ENCODE measurements around the gene LYZ. TPM values are rescaled to one million over a fixed set of nuclear protein-coding genes. Genes with fewer than 3 reads are reported as not detected.

LYZ gene
- total RNA-seq, 1 donor from 2014 or later: 28.5 TPM

DNA sequence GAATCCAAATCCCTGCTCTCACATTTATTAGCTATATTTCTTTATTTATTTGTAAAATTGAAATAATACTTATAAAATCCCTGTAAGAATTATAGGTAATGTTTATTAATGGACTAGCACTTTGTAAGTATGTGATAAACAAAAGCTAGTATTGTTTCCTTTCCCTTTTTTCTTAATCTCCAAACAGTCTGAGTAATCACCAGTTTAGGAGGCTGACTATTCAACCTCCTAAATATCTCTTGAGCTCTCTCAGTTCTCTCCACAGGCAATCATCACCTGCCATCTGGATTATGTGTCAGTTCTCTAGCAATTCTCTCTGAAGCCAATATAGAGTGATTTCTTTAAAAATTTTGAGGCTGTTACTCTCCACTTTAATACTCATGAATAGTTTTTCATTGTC lies 9.2 kb upstream of the LYZ start:
- no peak for DNase-seq (ENCODE audit: low spot score)

DNA sequence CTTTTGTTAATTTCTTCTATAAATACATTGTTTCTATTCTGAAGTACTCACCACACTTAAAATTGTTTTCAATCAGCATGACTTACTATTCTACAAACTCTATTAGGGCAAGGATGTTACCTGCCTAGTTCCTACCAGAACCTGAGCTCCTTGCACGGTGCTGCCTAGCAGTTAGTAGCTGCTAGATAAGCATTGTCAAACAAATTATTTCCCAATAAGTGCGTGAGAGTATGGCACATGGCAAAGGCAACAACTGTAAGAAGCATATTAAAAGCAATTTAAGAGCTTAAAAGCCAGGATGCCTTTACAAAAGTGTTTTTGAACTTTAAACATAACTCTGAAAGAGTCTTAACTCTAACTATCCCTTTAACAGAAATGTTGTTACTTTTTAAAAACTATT lies 8.2 kb upstream of the LYZ start:
- no peak for DNase-seq (ENCODE audit: low spot score)

DNA sequence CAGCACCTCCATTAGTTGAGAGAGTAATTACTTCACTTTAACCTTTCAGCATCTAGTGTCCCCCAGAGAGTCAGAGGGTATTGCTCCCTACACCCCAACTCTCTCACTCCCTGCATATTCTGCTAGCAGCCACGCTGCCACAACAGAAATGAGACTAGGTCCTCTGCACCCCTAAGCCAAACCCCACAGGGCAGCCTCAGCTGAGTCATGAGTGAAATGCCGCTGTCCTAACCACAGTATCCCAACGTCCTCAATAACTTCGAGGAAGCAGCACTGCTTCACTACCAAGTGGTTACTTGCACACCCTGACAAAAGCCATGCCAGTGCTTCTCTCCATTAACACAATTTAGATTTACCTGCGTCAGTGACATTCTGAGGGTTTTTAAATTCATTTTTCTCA lies 6.9 kb upstream of the LYZ start:
- no peak for DNase-seq (ENCODE audit: low spot score)

DNA sequence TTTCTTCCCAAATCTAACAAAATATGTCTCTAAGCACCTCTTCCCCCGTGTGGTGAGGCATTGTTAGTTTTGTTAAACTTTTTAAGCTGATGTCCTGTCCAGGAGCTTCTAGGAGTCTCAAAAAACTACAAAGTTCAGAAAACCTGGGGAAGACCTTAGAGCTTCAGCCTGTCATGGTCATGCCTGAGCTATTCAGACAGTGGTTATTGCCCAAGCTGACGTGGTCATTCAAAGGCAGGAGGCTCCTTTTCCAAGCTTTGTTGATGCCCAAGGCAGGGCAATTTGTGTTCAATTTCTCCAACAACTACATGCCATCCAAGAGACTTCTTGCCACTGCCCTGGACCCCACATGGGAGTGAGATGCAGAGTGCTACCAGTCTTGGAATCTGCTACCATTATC lies 5.8 kb upstream of the LYZ start:
- DNase-seq (ENCODE audit: low spot score): no peak

DNA sequence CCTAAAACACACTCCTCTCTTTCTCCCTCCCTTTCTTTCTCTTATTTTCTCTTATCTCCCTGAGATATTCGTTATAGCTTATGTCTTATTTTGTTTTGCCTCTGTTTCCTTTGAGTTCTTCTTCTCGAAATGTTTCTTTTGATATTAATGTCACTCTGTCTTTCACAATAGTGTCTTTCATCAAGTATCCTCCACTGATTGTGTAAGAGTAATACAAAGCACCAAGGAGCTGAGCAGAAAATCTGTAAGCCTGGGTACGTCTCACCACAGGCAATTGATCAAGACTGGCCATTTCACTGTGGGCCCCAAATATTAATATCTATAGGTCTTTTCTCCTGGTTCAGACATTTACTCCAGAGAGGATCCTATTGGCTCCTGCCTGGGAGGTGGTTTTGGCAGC lies 4.8 kb upstream of the LYZ start:
- DNase-seq (ENCODE audit: low spot score): no peak

DNA sequence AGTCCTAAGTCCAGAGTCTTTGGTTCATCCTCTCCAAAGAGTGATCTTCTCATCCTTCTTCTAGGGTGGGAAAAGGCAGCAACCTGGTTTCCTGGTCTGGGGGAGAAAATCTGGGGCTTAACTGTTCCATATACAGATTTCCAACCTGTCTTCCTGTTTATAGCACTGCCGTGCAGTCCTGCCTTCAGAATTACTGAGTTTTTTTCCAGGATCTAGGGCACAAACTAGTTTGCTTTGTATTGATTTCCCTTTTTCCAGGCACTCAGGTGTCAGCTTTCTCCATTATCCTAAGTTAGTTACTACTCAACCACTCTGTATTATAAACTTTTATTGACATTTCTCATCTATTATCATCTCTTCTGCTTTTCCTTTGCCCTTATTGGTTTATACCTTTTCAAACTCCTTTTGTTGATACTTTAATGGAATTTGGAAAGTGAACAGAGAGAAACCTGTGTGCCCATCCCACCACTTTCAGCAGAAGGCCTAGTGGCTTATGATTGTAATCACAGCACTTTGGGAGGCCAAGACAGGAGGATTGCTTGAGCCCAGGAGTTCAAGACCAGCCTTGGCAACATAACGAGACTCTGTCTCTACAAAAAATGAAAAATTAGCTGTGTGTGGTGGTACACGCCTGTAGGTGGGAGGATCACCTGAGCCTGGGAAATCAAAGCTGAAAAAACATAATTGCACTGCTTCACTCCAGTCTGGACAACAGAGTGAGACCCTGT lies 4.1 kb upstream of the LYZ start:
- no peak for DNase-seq (ENCODE audit: low spot score)

DNA sequence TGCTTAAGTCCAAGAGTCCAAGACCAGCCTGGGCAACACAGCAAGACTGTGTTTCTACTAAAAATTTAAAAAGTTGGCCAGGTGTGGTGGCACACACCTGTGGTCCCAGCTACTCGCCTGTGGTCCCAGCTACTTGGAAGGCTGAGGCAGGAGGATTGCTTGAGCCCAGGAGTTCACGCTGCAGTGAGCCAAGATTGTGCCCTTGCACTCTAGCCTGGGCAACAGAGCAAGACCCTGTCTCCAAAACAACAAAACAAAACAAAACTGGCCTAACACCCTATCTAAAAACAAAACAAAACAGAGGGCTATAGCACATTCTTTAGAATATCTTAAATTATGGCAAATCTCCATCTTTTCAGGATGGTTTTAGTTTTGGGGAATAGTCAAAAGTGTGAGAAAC lies 3.1 kb upstream of the LYZ start:
- no peak for DNase-seq (ENCODE audit: low spot score)

DNA sequence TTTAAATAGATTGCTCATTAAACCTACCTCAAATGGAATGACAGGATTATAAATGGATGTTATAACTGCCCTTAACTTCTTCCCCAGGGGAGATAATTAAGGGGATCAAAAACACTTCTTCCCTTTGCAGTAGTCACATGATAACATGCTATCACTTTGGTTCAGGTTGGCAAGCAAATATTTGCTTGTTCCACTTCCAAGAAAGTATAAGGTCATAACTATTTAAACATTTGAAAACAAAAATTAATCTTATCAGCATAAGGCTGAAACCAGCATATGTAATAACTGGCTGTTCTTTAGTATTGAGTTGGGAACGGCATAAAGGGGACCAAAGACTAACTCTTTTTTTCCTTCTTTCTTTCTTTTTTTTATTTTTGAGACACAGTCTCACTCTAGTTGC lies 2.4 kb upstream of the LYZ start:
- DNase-seq (ENCODE audit: low spot score): no peak

DNA sequence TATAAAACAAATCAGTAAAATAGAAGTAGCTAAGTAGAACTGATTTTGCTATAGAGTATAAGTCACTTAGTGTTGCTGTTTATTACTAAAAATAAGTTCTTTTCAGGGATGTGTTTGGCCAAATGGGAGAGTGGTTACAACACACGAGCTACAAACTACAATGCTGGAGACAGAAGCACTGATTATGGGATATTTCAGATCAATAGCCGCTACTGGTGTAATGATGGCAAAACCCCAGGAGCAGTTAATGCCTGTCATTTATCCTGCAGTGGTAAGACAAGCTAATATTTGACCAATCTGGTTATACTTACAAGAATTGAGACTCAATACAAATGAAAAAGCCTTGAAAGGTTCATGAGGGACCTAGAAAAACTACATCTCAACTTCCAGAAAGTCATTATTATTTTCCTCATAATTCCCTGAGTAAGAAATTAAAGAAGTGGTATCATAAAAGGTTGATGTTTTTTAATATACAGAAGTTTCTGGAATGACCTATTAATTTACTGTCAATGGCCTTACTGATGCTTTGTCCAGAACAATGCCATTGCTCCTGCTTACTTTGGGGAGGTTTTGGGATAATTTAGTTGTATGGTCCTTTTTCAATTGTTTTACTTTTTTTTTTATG lies 1.9 kb downstream of the LYZ start:
- no peak for DNase-seq (ENCODE audit: low spot score)

DNA sequence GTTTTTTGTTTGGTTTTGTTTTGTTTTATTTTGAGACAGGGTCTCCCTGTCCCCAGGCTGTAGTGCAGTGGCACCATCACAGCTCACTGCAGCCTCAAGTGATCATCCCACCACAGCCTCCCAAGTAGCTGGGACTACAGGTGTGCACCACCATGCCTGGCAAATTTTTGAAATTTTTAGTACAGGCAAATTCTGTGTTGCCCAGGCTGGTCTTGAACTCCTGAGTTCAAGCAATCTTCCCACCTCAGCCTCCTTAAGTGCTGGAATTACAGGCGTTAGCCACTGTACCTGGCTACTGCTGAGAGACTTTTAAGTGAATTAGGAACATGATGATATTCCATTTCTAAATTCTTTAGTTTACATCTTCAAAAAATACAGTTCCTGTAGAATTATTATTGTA lies 2.6 kb downstream of the LYZ start:
- no peak for DNase-seq (ENCODE audit: low spot score)

DNA sequence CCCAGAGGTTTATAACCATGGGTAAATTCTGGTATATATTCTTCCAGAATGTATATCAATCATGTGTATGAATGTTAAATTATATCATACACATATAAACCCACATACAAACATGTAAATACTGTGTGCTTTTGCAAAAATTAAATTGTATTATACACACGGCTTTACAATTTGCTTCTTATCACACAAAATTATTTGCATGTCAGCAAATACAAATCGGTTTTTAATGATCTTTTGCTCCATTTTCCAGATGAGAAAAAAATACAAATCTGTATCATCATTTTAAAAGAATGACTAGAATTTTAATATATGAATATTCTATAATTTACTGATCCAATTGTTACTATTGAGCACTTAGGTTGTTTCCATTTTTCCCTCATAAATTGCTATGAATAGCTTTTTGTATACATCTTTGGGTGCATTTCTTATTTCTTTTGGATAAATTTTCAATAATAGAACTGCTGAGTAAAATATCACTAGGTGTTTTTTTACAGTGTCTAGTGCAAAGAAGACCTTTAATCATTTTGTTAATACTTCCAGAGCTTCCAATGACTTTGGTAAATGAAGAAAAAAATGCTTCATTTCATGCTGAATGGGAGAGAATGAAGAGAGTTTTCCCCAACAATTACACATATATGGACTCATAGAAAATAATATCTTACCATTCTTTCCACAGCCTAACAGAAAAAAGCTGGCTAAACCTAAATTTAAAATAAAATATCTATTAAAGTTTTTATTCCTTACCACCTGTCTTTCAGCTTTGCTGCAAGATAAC lies 3.5 kb downstream of the LYZ start:
- DNase-seq (ENCODE audit: low spot score): no peak

DNA sequence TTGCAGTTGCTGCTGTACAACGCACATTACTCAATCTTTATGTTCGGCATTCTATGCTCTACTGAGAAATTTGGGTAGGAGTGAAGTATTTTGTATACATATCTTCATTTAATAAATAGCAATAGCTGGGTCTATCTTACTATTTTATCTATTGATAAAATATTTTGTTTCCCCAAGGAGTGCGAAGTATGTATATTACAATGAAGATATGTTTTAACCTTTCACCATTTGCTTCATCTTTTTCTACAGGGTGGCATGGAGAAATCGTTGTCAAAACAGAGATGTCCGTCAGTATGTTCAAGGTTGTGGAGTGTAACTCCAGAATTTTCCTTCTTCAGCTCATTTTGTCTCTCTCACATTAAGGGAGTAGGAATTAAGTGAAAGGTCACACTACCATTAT lies 4.7 kb downstream of the LYZ start:
- DNase-seq (ENCODE audit: low spot score): no peak

DNA sequence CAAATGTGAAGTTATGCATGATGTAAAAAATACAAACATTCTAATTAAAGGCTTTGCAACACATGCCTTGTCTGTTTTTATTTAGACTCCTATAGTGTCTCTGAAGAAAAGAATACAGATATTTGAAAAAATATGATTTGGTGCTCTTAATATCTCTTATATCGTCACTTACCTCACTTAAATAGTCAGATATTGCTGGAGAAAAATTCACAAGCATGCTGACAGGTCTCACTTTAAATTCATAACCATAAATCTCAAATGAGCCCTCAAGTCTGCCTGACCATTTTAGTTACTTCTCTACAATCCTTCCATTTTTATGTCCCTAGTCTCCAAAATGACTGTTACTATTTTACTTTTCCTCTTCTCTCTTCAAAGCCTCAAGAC lies 6.0 kb downstream of the LYZ start:
- DNase-seq (ENCODE audit: low spot score): no peak

DNA sequence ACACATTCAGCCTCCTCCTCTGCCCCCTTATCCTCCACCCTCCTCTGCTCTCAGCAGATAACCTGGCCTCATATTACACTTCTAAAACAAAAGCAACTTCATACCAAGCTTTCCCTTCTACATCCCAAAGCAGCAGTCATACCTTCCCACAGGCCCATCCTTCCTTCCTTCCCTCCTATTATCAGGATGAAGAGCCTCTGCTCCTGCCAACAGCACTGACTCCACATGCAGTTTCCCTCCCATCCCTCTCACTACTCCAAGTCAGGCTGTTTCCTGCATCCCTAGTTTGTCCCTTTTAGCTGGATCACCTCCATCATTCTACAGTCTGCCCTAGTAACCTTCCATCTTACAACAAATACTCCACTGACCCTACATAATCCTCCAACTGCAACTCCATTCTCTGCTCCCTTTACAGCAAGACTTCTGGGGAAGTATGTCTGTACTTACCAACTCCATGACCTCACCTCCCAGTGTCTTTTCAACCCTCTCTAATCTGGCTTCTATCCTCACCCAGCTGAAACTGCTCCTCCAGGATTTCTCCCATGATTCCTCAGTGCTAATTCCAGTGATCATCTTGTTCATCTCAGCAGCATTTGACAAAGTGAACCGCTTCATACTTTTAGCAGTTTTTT lies 6.5 kb downstream of the LYZ start:
- DNase-seq (ENCODE audit: low spot score): no peak

DNA sequence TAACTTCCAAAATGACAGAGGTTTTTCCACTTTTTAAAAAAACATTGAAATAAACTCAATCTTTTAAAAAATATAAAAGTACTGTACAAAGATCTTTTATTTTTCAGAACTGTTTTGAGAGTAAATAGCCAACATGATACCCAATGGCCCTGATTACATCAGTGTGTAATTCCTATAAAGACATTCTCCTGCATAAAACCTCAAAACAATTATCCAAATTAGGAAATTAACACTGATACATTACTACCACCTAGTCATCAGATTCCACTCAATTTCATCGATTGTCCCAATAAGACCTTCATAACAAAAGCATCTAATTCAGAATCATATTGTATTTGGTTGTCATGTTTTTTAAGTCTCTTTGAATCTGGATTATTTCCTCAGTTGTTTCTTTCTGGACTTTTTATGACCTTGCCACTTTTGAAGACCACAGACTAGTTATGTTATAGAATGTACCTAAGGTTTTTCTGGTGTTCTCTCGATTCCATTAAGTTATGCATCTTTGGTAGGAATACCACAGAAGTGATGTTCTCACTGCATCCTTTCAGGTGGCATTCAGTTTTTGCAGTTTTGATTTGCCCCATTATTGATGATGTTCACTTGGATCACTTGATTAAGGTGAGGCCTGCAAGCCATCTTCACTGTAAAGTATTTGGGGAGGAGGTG lies 7.3 kb downstream of the LYZ start:
- DNase-seq (ENCODE audit: low spot score): no peak

DNA sequence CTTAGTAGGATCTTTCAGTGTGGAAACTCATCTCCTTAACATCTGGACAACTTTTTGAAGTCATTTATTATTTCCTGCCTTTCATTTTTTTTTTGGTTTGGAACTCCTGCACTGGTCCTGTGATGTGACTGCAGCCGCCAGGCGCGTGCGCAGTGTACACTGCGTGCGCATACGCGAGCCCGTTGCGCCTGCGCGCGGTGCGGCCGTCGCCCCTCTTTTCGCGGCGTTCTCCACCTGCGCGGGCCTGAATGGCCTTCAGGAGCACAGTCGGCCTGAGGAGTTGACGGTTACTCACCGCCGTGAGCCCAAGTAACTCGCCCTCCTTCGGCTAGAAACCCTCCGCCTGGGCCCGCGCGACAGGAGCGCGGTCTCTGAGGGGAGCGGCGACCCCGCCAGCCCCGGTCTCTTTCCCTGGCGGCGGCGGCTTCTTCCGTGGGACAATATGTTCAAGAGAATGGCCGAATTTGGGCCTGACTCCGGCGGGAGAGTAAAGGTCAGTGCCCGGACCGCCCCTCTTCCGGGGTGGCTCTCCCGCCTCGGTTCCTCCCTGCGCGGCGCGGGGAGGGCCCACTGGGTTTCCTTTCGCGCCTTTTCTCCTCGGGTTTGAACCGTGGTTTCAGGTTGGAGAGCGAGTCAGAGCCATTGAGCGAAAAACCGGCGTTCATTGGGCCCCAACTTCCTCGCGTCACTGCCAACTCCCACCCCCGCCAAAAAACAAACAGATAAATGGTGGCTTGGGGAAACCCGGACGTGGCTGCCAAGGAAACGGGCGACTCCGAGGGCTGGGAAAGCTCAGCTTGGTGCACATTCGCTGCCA lies 11.6 kb downstream of the LYZ start, which contains the start of gene YEATS4:
Gene YEATS4 (plus strand): TSS at position 213 of the 817 bp plus-strand sequence. CDS start 230 bp downstream, at position 443.
- peak; percentile 86 for DNase-seq (ENCODE audit: low spot score)

DNA sequence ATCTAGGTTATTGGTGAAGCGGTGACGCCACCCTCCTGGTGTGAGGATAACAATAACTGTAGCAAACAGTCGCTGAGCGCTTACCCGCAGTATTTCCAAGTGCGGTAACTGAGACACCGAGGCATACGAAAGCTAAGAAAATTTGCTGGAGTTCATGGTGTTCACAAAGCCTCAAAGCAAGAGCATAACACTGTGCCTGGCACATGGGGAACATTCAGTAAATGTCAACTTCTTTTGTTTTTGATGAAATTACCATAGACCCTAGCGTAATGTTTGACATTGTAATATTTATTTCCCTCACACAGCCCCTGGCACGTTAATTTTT lies 12.1 kb downstream of the LYZ start:
- no peak for DNase-seq (ENCODE audit: low spot score)

DNA sequence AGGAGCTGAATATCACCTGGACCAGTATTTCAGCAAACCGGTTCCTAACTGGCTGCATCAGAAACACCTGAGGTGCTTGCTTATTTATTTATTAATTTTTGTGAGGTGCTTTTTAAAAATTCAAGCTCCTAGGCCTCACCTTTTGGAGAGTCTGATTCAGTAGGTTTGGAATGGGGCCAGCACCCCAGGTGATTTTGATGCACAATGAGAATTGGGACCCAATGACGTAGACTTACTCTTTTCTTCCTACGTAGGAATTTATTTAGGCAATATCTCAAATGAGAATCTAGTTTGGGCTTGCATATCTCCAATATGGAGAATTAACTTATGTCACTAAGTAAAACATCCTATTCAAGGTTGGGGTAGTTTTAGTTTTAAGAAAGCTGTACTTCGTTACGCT lies 18.6 kb downstream of the LYZ start:
- DNase-seq (ENCODE audit: low spot score): no peak

DNA sequence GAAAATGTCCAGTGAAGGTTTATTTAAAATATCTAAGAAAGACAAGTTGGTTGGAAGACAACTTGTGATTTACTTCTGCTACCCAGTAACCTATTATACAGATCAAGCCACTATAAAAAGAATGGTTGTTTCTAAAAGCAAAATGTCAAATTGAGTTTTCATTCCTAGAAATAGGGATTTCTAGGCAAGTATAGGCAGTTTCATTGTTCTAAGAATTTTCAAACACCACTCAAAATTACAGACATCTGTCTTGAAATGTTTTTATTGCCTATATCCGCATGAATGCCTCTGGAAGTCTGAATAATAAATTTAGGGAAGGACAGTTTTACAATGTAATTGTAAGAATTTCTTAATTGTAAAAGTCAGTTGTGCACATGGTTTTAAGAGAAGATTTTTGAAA lies 20.0 kb downstream of the LYZ start:
- DNase-seq (ENCODE audit: low spot score): no peak

DNA sequence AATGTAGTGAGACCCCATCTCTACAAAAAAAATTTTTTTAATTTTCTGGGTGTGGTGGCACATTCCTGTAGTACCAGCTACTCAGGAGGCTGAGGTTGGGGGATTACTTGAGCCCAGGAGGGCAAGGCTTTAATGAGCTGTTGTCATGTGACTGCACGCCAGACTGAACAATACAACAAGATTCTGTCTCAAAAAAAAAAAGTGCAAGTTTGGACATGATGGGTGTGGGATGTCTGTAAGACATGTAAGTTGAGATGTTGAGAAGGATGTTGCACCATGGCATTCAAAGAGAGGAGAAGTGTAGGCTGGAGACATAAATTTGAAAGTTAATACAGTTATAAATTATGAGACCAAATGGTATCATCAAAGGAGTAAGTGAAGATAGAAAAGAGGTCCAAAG lies 34.9 kb downstream of the LYZ start:
- DNase-seq (ENCODE audit: low spot score): no peak

DNA sequence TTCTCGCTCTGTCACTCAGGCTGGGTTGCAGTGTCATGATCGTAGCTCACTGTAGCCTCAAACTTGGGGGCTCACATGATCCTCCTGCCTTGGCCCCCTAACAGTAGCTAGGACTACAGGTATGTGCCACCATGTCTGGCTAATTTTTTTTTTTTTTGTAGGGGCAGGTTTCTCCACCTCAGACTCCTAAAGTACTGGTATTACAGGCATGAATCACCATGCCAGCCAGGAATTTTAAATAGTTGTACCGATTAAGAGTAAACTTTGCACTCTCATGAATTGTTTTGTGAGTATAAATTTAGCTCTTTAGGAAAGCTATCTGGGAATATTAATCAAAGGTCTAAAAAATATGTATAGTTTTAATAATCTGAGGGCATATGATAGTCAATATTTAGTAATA lies 36.9 kb downstream of the LYZ start:
- DNase-seq (ENCODE audit: low spot score): no peak
